ENCODE data around the gene OGFR.

The OGFR gene

GRCh38 chr20:62814709-62815065 is 10.1 kb downstream of the OGFR start:
- H3K4me1 ChIP-seq (ENCODE audit: control insufficient read depth, low read depth, low read length) = peaks cover 11% of the 10 kb centered on the region
- no peak overlapping the region for H3K9ac ChIP-seq (ENCODE audit: low read length)
- H3K27me3 ChIP-seq (ENCODE audit: control insufficient read depth, insufficient read depth, low read length) = peaks cover 24% of the 10 kb centered on the region
- H3K36me3 ChIP-seq (ENCODE audit: control insufficient read depth, low read depth, low read length) = peaks cover 10% of the 10 kb centered on the region
- no peak overlapping the region for H3K27ac ChIP-seq (ENCODE audit: low read length)
- H3K4me3 ChIP-seq (ENCODE audit: low read length) = no peak overlapping the region
- H3K9me3 ChIP-seq (ENCODE audit: control insufficient read depth, low read depth, low read length) = no peaks in the 10 kb centered on the region

- no peak overlapping the region for H3K27ac ChIP-seq (ENCODE audit: low read length)
- H3K9ac ChIP-seq (ENCODE audit: low read length) = peak overlapping the region; percentile 67
- H3K9me3 ChIP-seq (ENCODE audit: control insufficient read depth, low read depth, low read length) = no peaks in the 10 kb centered on the region
- H3K36me3 ChIP-seq (ENCODE audit: control insufficient read depth, low read depth, low read length) = peaks cover 8% of the 10 kb centered on the region
- H3K4me1 ChIP-seq (ENCODE audit: control insufficient read depth, low read depth, low read length) = peaks cover 11% of the 10 kb centered on the region
- peaks cover 24% of the 10 kb centered on the region for H3K27me3 ChIP-seq (ENCODE audit: control insufficient read depth, insufficient read depth, low read length)
- H3K4me3 ChIP-seq (ENCODE audit: low read length) = peak overlapping the region; percentile 74
These were observed 10.7 kb downstream of the OGFR start for GRCh38 chr20:62815066-62815991.

DNA sequence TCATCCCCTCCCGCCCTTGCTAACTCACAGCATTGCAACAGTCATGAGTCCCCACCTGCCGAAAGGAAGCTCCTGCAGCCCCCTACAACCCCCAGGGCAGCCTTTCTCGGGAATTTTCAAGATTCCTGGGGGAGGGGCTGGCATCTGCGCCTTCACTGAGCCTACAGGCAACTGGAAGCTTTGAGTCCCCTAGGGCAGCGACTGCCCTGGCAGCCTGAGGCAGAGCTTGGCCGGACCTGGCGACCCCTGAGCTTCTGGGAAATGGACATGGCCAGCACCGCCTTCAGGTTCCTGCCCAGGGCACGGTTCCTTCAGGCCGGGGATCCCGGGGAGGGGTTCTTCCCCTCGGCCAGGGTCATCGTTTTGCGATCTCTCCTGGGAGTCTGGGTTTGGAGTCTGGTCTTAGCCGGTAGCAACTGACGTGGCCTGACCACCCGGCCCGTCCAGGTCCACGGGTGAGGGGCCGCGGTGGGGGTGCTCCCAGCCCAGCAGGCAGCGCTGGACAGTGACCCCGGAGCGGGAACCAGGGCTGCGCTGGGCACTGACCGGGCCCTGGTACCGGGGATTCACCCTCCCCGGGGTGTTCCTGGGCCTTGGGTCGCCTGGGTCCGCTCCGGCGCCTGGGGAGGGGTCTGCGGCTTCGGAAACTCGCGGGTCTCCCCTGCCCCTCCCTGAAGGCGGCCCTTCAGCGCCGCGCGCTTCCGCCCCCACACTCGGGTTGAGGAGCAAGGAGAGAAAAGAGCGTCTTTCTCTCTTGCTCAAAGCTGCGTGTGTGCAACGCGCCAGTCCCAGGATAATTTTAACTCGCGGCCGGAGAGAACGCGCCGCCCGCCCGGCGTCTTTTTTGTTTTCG is 11.6 kb downstream of the OGFR start:
- peaks cover 8% of the 10 kb centered on the region for H3K36me3 ChIP-seq (ENCODE audit: control insufficient read depth, low read depth, low read length)
- no peaks in the 10 kb centered on the region for H3K9me3 ChIP-seq (ENCODE audit: control insufficient read depth, low read depth, low read length)
- peak overlapping the region; percentile 67 for H3K9ac ChIP-seq (ENCODE audit: low read length)
- H3K4me1 ChIP-seq (ENCODE audit: control insufficient read depth, low read depth, low read length) = peaks cover 11% of the 10 kb centered on the region
- peak overlapping the region; percentile 74 for H3K4me3 ChIP-seq (ENCODE audit: low read length)
- H3K27ac ChIP-seq (ENCODE audit: low read length) = no peak overlapping the region
- H3K27me3 ChIP-seq (ENCODE audit: control insufficient read depth, insufficient read depth, low read length) = peaks cover 24% of the 10 kb centered on the region

GRCh38 chr20:62816884-62817873 is 12.5 kb downstream of the OGFR start, which contains the start of gene COL9A3:
COL9A3 (plus strand) TSS chr20:62817050; CDS start chr20:62817065, 15 bp downstream.
- peaks cover 11% of the 10 kb centered on the region for H3K4me1 ChIP-seq (ENCODE audit: control insufficient read depth, low read depth, low read length)
- peak within 1 kb of the TSS; percentile 74 for H3K4me3 ChIP-seq (ENCODE audit: low read length)

DNA sequence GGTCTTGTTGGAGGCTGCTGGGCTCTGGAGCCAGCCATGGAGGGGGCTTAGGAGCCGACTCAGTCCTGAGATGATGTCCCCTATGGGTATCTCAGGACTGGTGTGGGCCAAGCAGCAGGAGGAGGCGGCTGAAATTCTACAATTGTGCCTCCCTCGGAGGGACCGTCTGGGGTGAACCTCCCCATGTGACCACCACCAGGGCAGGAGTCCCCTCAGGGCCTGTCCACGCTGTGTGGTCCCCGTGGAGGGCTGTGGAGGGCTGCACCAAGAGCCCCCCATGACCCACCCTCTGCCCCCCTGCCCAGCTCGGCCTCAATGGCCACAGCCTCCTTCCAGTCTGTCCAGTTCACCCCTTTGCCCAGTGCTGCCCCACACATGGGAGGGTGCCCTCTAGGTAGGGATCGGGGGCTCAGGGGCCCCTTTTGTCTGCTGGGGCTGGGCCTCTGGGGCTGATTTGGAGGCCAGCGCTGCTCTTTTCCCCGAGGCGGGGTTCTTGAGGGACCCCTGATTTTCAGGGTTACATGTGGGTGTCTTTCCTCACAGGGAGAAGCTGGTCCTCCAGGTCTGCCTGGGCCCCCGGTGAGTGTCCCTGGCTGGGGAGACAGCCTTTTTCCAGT is 13.4 kb downstream of the OGFR start:
- Histone ChIP-seq H3K4me1 (ENCODE audit: control insufficient read depth, low read depth, low read length) (peaks cover 14% of the 10 kb centered on the region), H3K4me3 (ENCODE audit: low read length) (peak overlapping the region; percentile 42), H3K9ac (ENCODE audit: low read length) (no peak overlapping the region), H3K27ac (ENCODE audit: low read length) (no peak overlapping the region), H3K36me3 (ENCODE audit: control insufficient read depth, low read depth, low read length) (no peaks in the 10 kb centered on the region), H3K9me3 (ENCODE audit: control insufficient read depth, low read depth, low read length) (no peaks in the 10 kb centered on the region), H3K27me3 (ENCODE audit: control insufficient read depth, insufficient read depth, low read length) (peaks cover 24% of the 10 kb centered on the region)

More at GRCh38 chr20:62816884-62817873, 12.5 kb downstream of the OGFR start, which contains the start of gene COL9A3:
- peak within 1 kb of the TSS; percentile 67 for H3K9ac ChIP-seq (ENCODE audit: low read length)
- H3K27ac ChIP-seq (ENCODE audit: low read length) = no peak within 1 kb of the TSS
- peaks cover 24% of the 10 kb centered on the region for H3K27me3 ChIP-seq (ENCODE audit: control insufficient read depth, insufficient read depth, low read length)
- H3K9me3 ChIP-seq (ENCODE audit: control insufficient read depth, low read depth, low read length) = no peaks in the 10 kb centered on the region
- peaks cover 4% of the 10 kb centered on the region for H3K36me3 ChIP-seq (ENCODE audit: control insufficient read depth, low read depth, low read length)

- Histone ChIP-seq H3K27ac (ENCODE audit: low read length) (no peak overlapping the region), H3K36me3 (ENCODE audit: control insufficient read depth, low read depth, low read length) (no peaks in the 10 kb centered on the region), H3K4me1 (ENCODE audit: control insufficient read depth, low read depth, low read length) (peaks cover 20% of the 10 kb centered on the region), H3K9ac (ENCODE audit: low read length) (no peak overlapping the region), H3K9me3 (ENCODE audit: control insufficient read depth, low read depth, low read length) (no peaks in the 10 kb centered on the region), H3K27me3 (ENCODE audit: control insufficient read depth, insufficient read depth, low read length) (peaks cover 24% of the 10 kb centered on the region), H3K4me3 (ENCODE audit: low read length) (no peak overlapping the region)
These were observed 14.2 kb downstream of the OGFR start for GRCh38 chr20:62818592-62819493.

DNA sequence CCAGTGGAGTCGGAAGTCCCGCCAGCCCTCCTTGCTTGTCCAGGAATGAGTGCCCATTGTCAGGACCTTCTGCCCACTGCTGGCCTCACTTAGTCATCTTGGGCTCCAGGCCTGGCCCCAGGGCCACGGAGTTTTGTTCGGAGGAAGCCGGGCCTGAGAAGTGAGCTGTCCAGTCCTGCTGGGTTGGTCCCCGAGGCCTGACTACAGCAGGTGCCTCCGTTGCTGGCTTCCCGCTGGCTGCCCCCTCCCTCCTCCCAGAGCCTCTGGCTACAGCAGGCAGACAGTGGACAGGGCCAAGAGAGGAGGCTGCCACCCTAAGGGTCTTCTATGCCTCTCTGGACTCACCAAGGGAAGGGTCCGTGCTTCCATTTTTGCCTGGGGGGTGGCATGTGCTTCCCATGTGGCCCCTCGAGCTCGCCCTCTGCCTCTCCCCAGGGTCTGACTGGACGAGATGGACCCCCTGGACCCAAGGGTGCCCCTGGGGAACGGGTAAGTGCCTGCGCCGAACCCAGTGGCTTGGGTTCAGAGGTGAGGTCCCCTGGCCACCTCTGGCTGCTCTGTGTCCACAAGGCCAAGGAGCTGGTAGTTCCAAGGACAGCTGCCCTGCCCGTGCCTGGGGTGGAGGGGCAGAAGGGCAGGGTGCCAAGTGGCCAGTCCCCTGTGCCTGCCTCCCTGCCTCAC is 15.0 kb downstream of the OGFR start:
- no peak overlapping the region for H3K27ac ChIP-seq (ENCODE audit: low read length)
- peaks cover 24% of the 10 kb centered on the region for H3K27me3 ChIP-seq (ENCODE audit: control insufficient read depth, insufficient read depth, low read length)
- H3K9me3 ChIP-seq (ENCODE audit: control insufficient read depth, low read depth, low read length) = no peaks in the 10 kb centered on the region
- peaks cover 24% of the 10 kb centered on the region for H3K4me1 ChIP-seq (ENCODE audit: control insufficient read depth, low read depth, low read length)
- H3K9ac ChIP-seq (ENCODE audit: low read length) = no peak overlapping the region
- no peaks in the 10 kb centered on the region for H3K36me3 ChIP-seq (ENCODE audit: control insufficient read depth, low read depth, low read length)
- no peak overlapping the region for H3K4me3 ChIP-seq (ENCODE audit: low read length)

GRCh38 chr20:62820208-62820961 is 15.8 kb downstream of the OGFR start:
- Histone ChIP-seq H3K27ac (ENCODE audit: low read length) (no peak overlapping the region), H3K4me1 (ENCODE audit: control insufficient read depth, low read depth, low read length) (peaks cover 19% of the 10 kb centered on the region), H3K36me3 (ENCODE audit: control insufficient read depth, low read depth, low read length) (no peaks in the 10 kb centered on the region)

More at GRCh38 chr20:62820208-62820961, 15.8 kb downstream of the OGFR start:
- H3K9ac ChIP-seq (ENCODE audit: low read length) = no peak overlapping the region
- peaks cover 24% of the 10 kb centered on the region for H3K27me3 ChIP-seq (ENCODE audit: control insufficient read depth, insufficient read depth, low read length)
- no peak overlapping the region for H3K4me3 ChIP-seq (ENCODE audit: low read length)
- H3K9me3 ChIP-seq (ENCODE audit: control insufficient read depth, low read depth, low read length) = no peaks in the 10 kb centered on the region

Data from iPS-18a (cell line).